Measurements from ENCODE around the gene TMEM117. TPM values are rescaled to one million over a fixed set of nuclear protein-coding genes. Genes with fewer than 3 reads are reported as not detected.

TMEM117 gene
- total and polyA plus RNA-seq, 10 of the 15 experiments (the other 5 are each of a cell fraction or from before 2014, with no cell fraction given) = 3.1 to 8.2 (median 6.1) TPM

DNA sequence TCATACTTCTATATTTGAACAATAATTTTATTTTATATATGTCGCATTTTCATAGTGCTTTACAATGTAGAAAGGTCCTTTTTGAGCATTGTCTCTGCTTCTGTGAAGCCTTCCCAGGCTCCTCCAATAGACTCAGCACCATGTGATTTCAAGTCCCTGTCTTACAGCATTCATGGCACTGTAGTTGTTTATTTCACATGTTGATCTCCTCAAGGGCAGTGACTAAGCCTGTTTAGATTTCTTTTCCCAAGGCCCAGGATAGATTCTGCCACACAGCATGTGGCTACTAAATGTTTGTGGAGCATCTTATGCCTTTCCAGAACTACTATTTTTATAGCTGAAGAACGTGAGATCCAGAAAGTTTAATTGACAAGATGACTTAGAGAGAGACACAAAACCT is 391.7 kb downstream of the TMEM117 start:
- FAIRE-seq (no peak), DNase-seq (ENCODE audit: low read depth, low spot score) (no peak), ATAC-seq (no peak)
- no peaks in the 10 kb centered on the region for H3K27me3 ChIP-seq (replicated peaks in 1 of 2; ENCODE audit: control insufficient read depth in 2 of 2, insufficient read depth in 2 of 2, low read length in 1 of 2)
- ChIA-PET RAD21 (ENCODE audit: unreplicated experiment) (no interaction called here), POLR2A (no interaction called here), CTCF (no interaction called here), SMC1A (ENCODE audit: uncharacterized antibody, unreplicated experiment) (no interaction called here)
- H3K9me3 ChIP-seq (replicated peaks; ENCODE audit: control insufficient read depth, insufficient read depth, low read length) = no peaks in the 10 kb centered on the region
- no peak overlapping the region for H3K4me3 ChIP-seq
- H3K4me2 ChIP-seq (ENCODE audit: control insufficient read depth, insufficient read depth) = no peak overlapping the region
- no peaks in the 10 kb centered on the region for H3K4me1 ChIP-seq (ENCODE audit: control insufficient read depth, insufficient read depth, low read length)
- TF ChIP-seq PAX8 (IDR thresholded peaks at IDR 0.05) = no peak
- TF ChIP-seq, protein P1, sequence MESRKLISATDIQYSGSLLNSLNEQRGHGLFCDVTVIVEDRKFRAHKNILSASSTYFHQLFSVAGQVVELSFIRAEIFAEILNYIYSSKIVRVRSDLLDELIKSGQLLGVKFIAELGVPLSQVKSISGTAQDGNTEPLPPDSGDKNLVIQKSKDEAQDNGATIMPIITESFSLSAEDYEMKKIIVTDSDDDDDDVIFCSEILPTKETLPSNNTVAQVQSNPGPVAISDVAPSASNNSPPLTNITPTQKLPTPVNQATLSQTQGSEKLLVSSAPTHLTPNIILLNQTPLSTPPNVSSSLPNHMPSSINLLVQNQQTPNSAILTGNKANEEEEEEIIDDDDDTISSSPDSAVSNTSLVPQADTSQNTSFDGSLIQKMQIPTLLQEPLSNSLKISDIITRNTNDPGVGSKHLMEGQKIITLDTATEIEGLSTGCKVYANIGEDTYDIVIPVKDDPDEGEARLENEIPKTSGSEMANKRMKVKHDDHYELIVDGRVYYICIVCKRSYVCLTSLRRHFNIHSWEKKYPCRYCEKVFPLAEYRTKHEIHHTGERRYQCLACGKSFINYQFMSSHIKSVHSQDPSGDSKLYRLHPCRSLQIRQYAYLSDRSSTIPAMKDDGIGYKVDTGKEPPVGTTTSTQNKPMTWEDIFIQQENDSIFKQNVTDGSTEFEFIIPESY (IDR thresholded peaks at IDR 0.05) = no peak
- TF ChIP-seq, protein P2, sequence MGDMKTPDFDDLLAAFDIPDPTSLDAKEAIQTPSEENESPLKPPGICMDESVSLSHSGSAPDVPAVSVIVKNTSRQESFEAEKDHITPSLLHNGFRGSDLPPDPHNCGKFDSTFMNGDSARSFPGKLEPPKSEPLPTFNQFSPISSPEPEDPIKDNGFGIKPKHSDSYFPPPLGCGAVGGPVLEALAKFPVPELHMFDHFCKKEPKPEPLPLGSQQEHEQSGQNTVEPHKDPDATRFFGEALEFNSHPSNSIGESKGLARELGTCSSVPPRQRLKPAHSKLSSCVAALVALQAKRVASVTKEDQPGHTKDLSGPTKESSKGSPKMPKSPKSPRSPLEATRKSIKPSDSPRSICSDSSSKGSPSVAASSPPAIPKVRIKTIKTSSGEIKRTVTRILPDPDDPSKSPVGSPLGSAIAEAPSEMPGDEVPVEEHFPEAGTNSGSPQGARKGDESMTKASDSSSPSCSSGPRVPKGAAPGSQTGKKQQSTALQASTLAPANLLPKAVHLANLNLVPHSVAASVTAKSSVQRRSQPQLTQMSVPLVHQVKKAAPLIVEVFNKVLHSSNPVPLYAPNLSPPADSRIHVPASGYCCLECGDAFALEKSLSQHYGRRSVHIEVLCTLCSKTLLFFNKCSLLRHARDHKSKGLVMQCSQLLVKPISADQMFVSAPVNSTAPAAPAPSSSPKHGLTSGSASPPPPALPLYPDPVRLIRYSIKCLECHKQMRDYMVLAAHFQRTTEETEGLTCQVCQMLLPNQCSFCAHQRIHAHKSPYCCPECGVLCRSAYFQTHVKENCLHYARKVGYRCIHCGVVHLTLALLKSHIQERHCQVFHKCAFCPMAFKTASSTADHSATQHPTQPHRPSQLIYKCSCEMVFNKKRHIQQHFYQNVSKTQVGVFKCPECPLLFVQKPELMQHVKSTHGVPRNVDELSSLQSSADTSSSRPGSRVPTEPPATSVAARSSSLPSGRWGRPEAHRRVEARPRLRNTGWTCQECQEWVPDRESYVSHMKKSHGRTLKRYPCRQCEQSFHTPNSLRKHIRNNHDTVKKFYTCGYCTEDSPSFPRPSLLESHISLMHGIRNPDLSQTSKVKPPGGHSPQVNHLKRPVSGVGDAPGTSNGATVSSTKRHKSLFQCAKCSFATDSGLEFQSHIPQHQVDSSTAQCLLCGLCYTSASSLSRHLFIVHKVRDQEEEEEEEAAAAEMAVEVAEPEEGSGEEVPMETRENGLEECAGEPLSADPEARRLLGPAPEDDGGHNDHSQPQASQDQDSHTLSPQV (IDR thresholded peaks at IDR 0.05) = no peak
- no peak for TF ChIP-seq NR2F1 (conservative IDR thresholded peaks at IDR 0.05)
- TF ChIP-seq ZNF207 (IDR thresholded peaks at IDR 0.05; ENCODE audit: borderline replicate concordance) = no peak
- TF ChIP-seq, protein P3, sequence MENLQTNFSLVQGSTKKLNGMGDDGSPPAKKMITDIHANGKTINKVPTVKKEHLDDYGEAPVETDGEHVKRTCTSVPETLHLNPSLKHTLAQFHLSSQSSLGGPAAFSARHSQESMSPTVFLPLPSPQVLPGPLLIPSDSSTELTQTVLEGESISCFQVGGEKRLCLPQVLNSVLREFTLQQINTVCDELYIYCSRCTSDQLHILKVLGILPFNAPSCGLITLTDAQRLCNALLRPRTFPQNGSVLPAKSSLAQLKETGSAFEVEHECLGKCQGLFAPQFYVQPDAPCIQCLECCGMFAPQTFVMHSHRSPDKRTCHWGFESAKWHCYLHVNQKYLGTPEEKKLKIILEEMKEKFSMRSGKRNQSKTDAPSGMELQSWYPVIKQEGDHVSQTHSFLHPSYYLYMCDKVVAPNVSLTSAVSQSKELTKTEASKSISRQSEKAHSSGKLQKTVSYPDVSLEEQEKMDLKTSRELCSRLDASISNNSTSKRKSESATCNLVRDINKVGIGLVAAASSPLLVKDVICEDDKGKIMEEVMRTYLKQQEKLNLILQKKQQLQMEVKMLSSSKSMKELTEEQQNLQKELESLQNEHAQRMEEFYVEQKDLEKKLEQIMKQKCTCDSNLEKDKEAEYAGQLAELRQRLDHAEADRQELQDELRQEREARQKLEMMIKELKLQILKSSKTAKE (IDR thresholded peaks at IDR 0.05; ENCODE audit: low read depth, poor library complexity, severe bottlenecking) = no peak
- TF ChIP-seq SIN3A (IDR thresholded peaks at IDR 0.05; ENCODE audit: low read depth, low read length) = no peak
- no peak for TF ChIP-seq NFXL1 (IDR thresholded peaks at IDR 0.05; ENCODE audit: borderline replicate concordance)
- TF ChIP-seq SRF (IDR thresholded peaks at IDR 0.05; ENCODE audit: low read depth in 2 of 2, low read length in 2 of 2) = no peak
- no peak overlapping the region for H2AFZ ChIP-seq (ENCODE audit: control insufficient read depth, low read depth, low read length)
- no peaks in the 10 kb centered on the region for H3K79me2 ChIP-seq (ENCODE audit: control insufficient read depth, insufficient read depth, low read length)
- intact Hi-C loops (cut with micrococcal nuclease; ENCODE audit: unreplicated experiment) (no loop called here), in situ Hi-C loops (cut with MboI) (no loop called here)
- H3K9ac ChIP-seq (ENCODE audit: control insufficient read depth, insufficient read depth, low read length) = no peak overlapping the region
- no TSS peak for BruUV-seq (replicated peaks)
- H3K36me3 ChIP-seq (ENCODE audit: control insufficient read depth in 2 of 2, insufficient read depth in 2 of 2, low read length in 1 of 2) = no peaks in the 10 kb centered on the region
- no peak overlapping the region for H3K27ac ChIP-seq (ENCODE audit: control insufficient read depth, insufficient read depth)
- 72% methylated on average over 2 of the region's 2 CpGs for WGBS (ENCODE audit: insufficient coverage, insufficient replicate concordance, low lambda C conversion rate, missing lambda C conversion rate)
- no peaks in the 10 kb centered on the region for H4K20me1 ChIP-seq (ENCODE audit: control insufficient read depth, insufficient read depth)
